Panc1 (cell line): ENCODE measurements around the gene OTOG. TPM values are rescaled to one million over a fixed set of nuclear protein-coding genes. Genes with fewer than 3 reads are reported as not detected.

ENCODE experiments used
- ATAC-seq: fragments of 200-7000 bp; cut with Tn5 transposase; 2 replicates; pipeline ENCODE4 v1.9.1; 2020; ENCODE audit warnings: mild to moderate bottlenecking, moderate library complexity
- BruUV-seq: library from RNA; stranded (reverse); fragments of 400-500 nt; replicated peaks from 2 replicates; lab custom pipeline; 2021; lab: Mats Ljungman, UMichigan
- CTCF ChIA-PET: fragments of 300-600 bp; sonication (Branson Sonifier 250); formaldehyde crosslinking; loops from one replicate; lab custom pipeline; 2022; ENCODE audit warnings: antibody characterized with exemption; lab: Charles Lee
- POLR2A ChIA-PET: fragments of 300-600 bp; sonication (Branson Sonifier 250); formaldehyde crosslinking; loops from one replicate; lab custom pipeline; 2022; ENCODE audit warnings: antibody characterized with exemption; lab: Charles Lee
- DNase-seq: peaks from one replicate; pipeline ENCODE4 v3.0.0-alpha.2; 2010; ENCODE audit warnings: low read depth, low spot score
- H3K27ac ChIP-seq: 2 replicates; pipeline ENCODE4 v1.5.1; 2011; ENCODE audit warnings: mild to moderate bottlenecking, low read length, inconsistent platforms
- H3K27me3 ChIP-seq: fragments of 200-500 bp; sonication (Bioruptor generic); 2 replicates; pipeline ENCODE4 v1.6.0; 2014; ENCODE audit warnings: low read length, inconsistent platforms; ENCODE audit not compliant: control insufficient read depth, insufficient read depth
- H3K36me3 ChIP-seq: fragments of 200-500 bp; sonication (Bioruptor generic); 2 replicates; pipeline ENCODE4 v1.5.1; 2014; ENCODE audit warnings: inconsistent platforms, mild to moderate bottlenecking, low read length, moderate library complexity; ENCODE audit not compliant: control insufficient read depth, insufficient read depth
- H3K4me1 ChIP-seq: 2 replicates; pipeline ENCODE4 v1.5.1; 2011; ENCODE audit warnings: inconsistent platforms, mild to moderate bottlenecking, low read length, moderate library complexity; ENCODE audit not compliant: control insufficient read depth, insufficient read depth
- H3K4me3 ChIP-seq, 2 experiments: 2 replicates each; pipeline ENCODE4 v1.5.1; 2011 to 2012; ENCODE audit warnings: low read depth in 2 of 2, low read length in 2 of 2, mild to moderate bottlenecking in 2 of 2, inconsistent platforms in 1 of 2, moderate library complexity in 1 of 2
- H3K9me3 ChIP-seq: fragments of 200-500 bp; sonication (Bioruptor generic); 2 replicates; pipeline ENCODE4 v1.5.1; 2014; ENCODE audit warnings: low read depth, mild to moderate bottlenecking, inconsistent platforms, low read length, moderate library complexity; ENCODE audit not compliant: control insufficient read depth, insufficient read depth
- POLR2AphosphoS5 ChIP-seq: IDR thresholded peaks from 2 replicates; pipeline ENCODE4 v1.6.1; 2012; ENCODE audit warnings: mild to moderate bottlenecking, low read depth, low read length, moderate library complexity
- SIN3A ChIP-seq: IDR thresholded peaks from 2 replicates; pipeline ENCODE4 v1.6.1; 2012; ENCODE audit warnings: low read depth, mild to moderate bottlenecking, low read length, moderate library complexity, borderline replicate concordance; ENCODE audit not compliant: insufficient read depth
- TCF7L2 ChIP-seq: IDR thresholded peaks from 2 replicates; pipeline ENCODE4 v1.6.1; 2011; ENCODE audit warnings: mild to moderate bottlenecking, low read depth, low read length, inconsistent platforms
- in situ Hi-C: cut with HindIII; loops from 2 replicates; pipeline ENCODE4 v1.10.0; 2016; ENCODE audit warnings: low sequenced_read_pairs, low pct_unique_long_range_greater_than_20kb
- intact Hi-C: fragments of 100-400 bp; cut with micrococcal nuclease; formaldehyde crosslinking; loops from one replicate; pipeline ENCODE4 v1.10.0; 2022; ENCODE audit not compliant: unreplicated experiment
- total RNA-seq: library from RNA; stranded (reverse); gene quantifications from one replicate; pipeline ENCODE4 v1.2.1, GENCODE V29; 2021; ENCODE audit not compliant: unreplicated experiment
- TF ChIP-seq, protein P1 (sequence below), 2 experiments: IDR thresholded peaks; 2 replicates each; pipeline ENCODE4 v1.6.1; 2011 to 2012; ENCODE audit warnings: low read depth in 2 of 2, control low read depth in 1 of 2, low read length in 1 of 2, mild to moderate bottlenecking in 1 of 2, moderate library complexity in 1 of 2; ENCODE audit not compliant: insufficient read depth in 1 of 2
- TF ChIP-seq, protein P2 (sequence below): fragments of 450-650 bp; IDR thresholded peaks from 2 replicates; pipeline ENCODE4 v1.5.1; 2017; ENCODE audit warnings: mild to moderate bottlenecking

OTOG gene
- total RNA-seq, 1 experiment from 2014 or later: not detected

DNA sequence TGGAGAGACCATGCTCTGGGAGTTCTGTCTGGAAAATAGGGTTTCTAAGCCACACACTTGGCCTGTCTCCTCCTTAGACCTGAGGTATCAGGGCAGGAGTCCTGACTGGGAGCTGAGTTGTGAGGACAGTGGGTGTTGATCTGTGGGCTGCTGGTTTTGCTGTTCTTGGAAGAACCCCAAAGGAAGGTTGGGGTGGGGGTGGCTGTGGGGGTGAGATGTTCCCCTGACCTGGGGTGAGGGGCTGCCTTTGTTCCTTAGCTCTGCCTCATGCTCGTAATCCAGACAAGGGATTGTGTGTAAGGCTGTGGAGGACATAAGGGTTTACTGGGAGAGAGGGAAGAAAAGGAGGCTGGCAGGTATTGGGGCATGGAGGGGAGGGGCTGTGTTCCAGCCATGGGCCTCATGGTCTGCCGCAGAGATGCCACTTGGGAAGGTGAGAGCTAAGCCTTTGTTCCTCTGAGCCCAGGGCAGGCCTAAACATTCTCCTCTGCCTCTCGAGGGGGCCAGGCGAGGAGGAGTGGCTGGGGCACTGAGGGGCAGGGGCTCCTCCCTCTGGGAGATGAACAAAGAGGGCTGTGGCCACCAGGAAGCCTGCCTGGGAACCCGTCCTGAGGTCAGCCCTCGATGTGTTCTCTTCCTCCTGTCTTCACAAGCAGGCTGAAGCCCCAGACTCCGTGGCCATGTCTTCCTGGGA lies 4.4 kb downstream of the OTOG start:
- ChIA-PET POLR2A (no interaction called here), CTCF (no interaction called here)
- Histone ChIP-seq H3K4me1 (no peaks in the 10 kb centered on the region), H3K27me3 (no peaks in the 10 kb centered on the region), H3K27ac (no peak overlapping the region), H3K4me3 (no peak overlapping the region), H3K36me3 (no peaks in the 10 kb centered on the region), H3K9me3 (no peaks in the 10 kb centered on the region)
- no peak for DNase-seq
- ATAC-seq: no peak
- intact Hi-C loops: no loop called here
- in situ Hi-C loops: no loop called here
- no TSS peak for BruUV-seq
- TF ChIP-seq, protein P1, sequence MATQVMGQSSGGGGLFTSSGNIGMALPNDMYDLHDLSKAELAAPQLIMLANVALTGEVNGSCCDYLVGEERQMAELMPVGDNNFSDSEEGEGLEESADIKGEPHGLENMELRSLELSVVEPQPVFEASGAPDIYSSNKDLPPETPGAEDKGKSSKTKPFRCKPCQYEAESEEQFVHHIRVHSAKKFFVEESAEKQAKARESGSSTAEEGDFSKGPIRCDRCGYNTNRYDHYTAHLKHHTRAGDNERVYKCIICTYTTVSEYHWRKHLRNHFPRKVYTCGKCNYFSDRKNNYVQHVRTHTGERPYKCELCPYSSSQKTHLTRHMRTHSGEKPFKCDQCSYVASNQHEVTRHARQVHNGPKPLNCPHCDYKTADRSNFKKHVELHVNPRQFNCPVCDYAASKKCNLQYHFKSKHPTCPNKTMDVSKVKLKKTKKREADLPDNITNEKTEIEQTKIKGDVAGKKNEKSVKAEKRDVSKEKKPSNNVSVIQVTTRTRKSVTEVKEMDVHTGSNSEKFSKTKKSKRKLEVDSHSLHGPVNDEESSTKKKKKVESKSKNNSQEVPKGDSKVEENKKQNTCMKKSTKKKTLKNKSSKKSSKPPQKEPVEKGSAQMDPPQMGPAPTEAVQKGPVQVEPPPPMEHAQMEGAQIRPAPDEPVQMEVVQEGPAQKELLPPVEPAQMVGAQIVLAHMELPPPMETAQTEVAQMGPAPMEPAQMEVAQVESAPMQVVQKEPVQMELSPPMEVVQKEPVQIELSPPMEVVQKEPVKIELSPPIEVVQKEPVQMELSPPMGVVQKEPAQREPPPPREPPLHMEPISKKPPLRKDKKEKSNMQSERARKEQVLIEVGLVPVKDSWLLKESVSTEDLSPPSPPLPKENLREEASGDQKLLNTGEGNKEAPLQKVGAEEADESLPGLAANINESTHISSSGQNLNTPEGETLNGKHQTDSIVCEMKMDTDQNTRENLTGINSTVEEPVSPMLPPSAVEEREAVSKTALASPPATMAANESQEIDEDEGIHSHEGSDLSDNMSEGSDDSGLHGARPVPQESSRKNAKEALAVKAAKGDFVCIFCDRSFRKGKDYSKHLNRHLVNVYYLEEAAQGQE (IDR thresholded peaks at IDR 0.05; ENCODE audit: insufficient read depth in 1 of 2, low read depth in 2 of 2, low read length in 1 of 2): no peak
- TF ChIP-seq POLR2AphosphoS5 (no peak), TCF7L2 (no peak), SIN3A (no peak)
- TF ChIP-seq, protein P2, sequence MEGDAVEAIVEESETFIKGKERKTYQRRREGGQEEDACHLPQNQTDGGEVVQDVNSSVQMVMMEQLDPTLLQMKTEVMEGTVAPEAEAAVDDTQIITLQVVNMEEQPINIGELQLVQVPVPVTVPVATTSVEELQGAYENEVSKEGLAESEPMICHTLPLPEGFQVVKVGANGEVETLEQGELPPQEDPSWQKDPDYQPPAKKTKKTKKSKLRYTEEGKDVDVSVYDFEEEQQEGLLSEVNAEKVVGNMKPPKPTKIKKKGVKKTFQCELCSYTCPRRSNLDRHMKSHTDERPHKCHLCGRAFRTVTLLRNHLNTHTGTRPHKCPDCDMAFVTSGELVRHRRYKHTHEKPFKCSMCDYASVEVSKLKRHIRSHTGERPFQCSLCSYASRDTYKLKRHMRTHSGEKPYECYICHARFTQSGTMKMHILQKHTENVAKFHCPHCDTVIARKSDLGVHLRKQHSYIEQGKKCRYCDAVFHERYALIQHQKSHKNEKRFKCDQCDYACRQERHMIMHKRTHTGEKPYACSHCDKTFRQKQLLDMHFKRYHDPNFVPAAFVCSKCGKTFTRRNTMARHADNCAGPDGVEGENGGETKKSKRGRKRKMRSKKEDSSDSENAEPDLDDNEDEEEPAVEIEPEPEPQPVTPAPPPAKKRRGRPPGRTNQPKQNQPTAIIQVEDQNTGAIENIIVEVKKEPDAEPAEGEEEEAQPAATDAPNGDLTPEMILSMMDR: no peak

- BruUV-seq: no TSS peak
- no peaks in the 10 kb centered on the region for H3K4me1 ChIP-seq
- no peak overlapping the region for H3K4me3 ChIP-seq
- TF ChIP-seq, protein P2: no peak
- no peak for TF ChIP-seq SIN3A
- TF ChIP-seq, protein P1 (IDR thresholded peaks at IDR 0.05; ENCODE audit: insufficient read depth in 1 of 2, low read depth in 2 of 2, low read length in 1 of 2): no peak
- no peak for TF ChIP-seq POLR2AphosphoS5
- no peak for TF ChIP-seq TCF7L2
- DNase-seq: no peak
- CTCF ChIA-PET: no interaction called here
- H3K27ac ChIP-seq: no peak overlapping the region
- no peaks in the 10 kb centered on the region for H3K9me3 ChIP-seq
- no peaks in the 10 kb centered on the region for H3K36me3 ChIP-seq
- no peaks in the 10 kb centered on the region for H3K27me3 ChIP-seq
- POLR2A ChIA-PET: no interaction called here
- ATAC-seq: no peak
- intact Hi-C loops: no loop called here
- in situ Hi-C loops: no loop called here
Measured at GRCh38 chr11:17552041-17552355, 4.9 kb downstream of the OTOG start.
